Choroid plexus epithelial cell (primary cell): Measurements from ENCODE around the gene NAP1L1.

ENCODE experiments used
- DNase-seq: peaks from one replicate; pipeline ENCODE4 v3.0.0-alpha.2; 2010; ENCODE audit warnings: low read depth
- H3K4me3 ChIP-seq: 2 replicates; pipeline ENCODE4 v1.5.1; 2011; ENCODE audit warnings: low read depth, mild to moderate bottlenecking, control low read depth, low read length, moderate library complexity
- CTCF ChIP-seq: conservative IDR thresholded peaks from 2 replicates; pipeline ENCODE4 v1.5.1; 2011; ENCODE audit warnings: low read depth, mild to moderate bottlenecking, control low read depth, inconsistent platforms, low read length, moderate library complexity

NAP1L1 gene

GRCh38 chr12:76022506-76022905 is 62.0 kb downstream of the NAP1L1 start:
- DNase-seq = no peak
- no peak overlapping the region for H3K4me3 ChIP-seq
- TF ChIP-seq CTCF = no peak

- peak; percentile 98 for DNase-seq
- no peak for TF ChIP-seq CTCF
- no peak overlapping the region for H3K4me3 ChIP-seq
Measured at GRCh38 chr12:76020731-76021672, 63.5 kb downstream of the NAP1L1 start.

- H3K4me3 ChIP-seq = no peak overlapping the region
- DNase-seq = peak; percentile 65
- no peak for TF ChIP-seq CTCF
Measured at GRCh38 chr12:76020281-76020680, 64.2 kb downstream of the NAP1L1 start.

- no peak overlapping the region for H3K4me3 ChIP-seq
- no peak for DNase-seq
- TF ChIP-seq CTCF = no peak
Measured at GRCh38 chr12:76018672-76019071, 65.8 kb downstream of the NAP1L1 start.

- TF ChIP-seq CTCF = no peak
- DNase-seq = peak; percentile 88
- no peak overlapping the region for H3K4me3 ChIP-seq
Measured at GRCh38 chr12:76018111-76018510, 66.4 kb downstream of the NAP1L1 start.

GRCh38 chr12:76014007-76014406 is 70.5 kb downstream of the NAP1L1 start:
- no peak for TF ChIP-seq CTCF
- no peak for DNase-seq
- H3K4me3 ChIP-seq = no peak overlapping the region

- no peak for DNase-seq
- no peak for TF ChIP-seq CTCF
- H3K4me3 ChIP-seq = no peak overlapping the region
Measured at GRCh38 chr12:76013603-76014002, 70.9 kb downstream of the NAP1L1 start.
